ENCODE results near the gene CCDC188.

DNA sequence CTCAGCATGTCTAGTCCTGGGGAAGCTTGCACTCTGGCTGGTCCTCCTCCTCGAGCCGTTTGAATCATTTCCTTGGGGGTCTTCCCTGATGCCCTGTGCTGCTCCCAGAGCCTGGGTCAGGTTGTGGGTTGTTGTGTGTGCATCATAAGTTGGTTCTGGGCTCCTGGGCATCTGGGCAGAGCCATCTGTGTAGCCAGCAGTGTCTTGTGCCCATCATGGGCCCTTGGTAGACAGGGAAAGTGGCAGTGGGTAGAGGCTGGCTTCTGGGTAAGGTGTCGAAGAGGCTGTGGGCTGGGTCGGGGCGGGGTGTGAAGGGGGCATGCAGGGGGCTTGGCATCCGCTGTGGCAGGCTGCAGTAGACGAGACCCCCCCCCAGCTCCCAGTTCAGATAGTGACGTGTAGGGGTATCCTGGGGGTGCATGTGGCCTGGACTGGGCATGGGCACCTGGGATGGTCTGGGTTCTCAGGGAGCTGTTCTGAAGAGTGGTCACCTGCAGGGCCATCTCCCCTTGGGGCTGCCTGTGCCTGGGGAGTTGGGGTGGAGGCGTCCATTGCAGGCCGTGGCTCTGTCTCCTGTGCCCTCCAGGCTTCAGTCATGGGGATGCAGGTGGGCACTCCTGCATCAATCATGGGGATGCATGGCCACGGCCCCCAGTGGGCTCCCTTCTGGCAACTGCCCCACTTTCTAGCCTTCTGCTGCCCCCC, 26.6 kb downstream of the CCDC188 start:
- TF ChIP-seq CTCF (conservative IDR thresholded peaks at IDR 0.05 in 1 of 2, IDR thresholded peaks at IDR 0.05 in 1 of 2; ENCODE audit: extremely low read depth in 1 of 2, insufficient read depth in 1 of 2, low read depth in 1 of 2, low read length in 2 of 2) (no peak), EZH2 (IDR thresholded peaks at IDR 0.05; ENCODE audit: borderline replicate concordance, low read length) (no peak)

All from mammary epithelial cell (primary cell).